C4-2B (cell line): ENCODE data around the gene SAP30BP.

Source experiments
- ZFX ChIP-seq: fragments of 450-650 bp; IDR thresholded peaks from 2 replicates; pipeline ENCODE4 v1.6.1; 2017
- TF ChIP-seq, protein P1 (sequence below): fragments of 450-650 bp; conservative IDR thresholded peaks from 2 replicates; pipeline ENCODE4 v1.5.1; 2017; ENCODE audit warnings: mild to moderate bottlenecking

DNA sequence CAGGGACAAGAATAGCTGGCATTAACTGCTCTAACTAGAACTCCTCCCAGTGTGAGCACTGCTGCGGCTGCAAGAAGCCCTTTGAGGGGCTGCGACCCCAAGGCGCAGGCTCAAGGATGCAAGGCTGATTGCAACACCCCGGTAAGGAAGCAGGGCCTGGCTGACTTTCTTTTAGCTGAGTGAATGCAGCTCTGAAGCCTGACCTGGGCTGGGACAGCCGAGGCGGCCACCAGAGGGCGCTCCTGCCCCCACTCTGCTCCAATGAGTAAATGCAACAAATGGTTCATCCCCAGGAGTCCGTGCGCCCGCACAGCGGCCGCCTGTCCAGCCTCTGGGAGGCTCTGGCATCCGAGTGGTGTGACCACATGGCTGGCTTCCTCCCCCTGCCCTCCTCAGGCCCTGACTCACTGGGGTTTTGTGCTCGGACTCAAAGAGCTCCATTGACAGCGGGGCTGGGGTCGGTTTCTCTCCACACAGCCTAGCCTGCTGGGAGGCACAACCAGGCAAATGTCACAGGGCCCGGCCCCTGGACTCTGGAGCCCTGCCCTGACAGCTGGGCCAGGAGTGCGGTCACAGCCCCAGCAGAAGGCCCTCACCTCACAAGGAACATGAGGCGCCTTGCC is 34.2 kb upstream of the SAP30BP start, which contains the start of gene SMIM5:
- TF ChIP-seq, protein P1, sequence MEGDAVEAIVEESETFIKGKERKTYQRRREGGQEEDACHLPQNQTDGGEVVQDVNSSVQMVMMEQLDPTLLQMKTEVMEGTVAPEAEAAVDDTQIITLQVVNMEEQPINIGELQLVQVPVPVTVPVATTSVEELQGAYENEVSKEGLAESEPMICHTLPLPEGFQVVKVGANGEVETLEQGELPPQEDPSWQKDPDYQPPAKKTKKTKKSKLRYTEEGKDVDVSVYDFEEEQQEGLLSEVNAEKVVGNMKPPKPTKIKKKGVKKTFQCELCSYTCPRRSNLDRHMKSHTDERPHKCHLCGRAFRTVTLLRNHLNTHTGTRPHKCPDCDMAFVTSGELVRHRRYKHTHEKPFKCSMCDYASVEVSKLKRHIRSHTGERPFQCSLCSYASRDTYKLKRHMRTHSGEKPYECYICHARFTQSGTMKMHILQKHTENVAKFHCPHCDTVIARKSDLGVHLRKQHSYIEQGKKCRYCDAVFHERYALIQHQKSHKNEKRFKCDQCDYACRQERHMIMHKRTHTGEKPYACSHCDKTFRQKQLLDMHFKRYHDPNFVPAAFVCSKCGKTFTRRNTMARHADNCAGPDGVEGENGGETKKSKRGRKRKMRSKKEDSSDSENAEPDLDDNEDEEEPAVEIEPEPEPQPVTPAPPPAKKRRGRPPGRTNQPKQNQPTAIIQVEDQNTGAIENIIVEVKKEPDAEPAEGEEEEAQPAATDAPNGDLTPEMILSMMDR: peak; percentile 96
- TF ChIP-seq ZFX: no peak; the same call in 1 of the 2 replicates
